ENCODE data around the gene DCAF17.

DCAF17 gene

DNA sequence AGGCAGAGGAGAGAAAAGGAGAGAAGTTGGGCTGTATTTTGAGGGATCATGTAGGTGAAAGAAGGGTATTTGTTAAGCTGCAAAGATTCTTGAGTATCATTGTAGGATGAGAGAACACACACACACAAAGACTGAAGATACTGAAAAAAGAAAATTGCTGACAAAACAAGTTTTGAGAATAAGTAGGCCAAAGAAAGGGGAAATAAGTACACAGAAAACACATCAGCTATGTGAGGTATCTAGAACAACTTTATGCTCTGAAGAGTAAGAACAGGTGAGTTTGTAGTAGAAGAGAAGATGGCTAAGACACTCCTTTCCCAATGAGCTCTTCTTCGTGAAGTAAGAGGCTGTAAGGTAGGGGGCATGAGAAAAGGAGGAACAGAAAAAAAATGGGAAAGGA, 28.5 kb upstream of the DCAF17 start:
- no peaks in the 10 kb centered on the region for H3K9me3 ChIP-seq
- H3K4me1 ChIP-seq (ENCODE audit: control insufficient read depth in 1 of 2, insufficient read depth in 1 of 2, low read depth in 1 of 2, low read length in 1 of 2): peaks cover 0 to 6% of the 10 kb centered on the region in 2 experiments
- no peak overlapping the region for H3K4me3 ChIP-seq (ENCODE audit: low read depth in 1 of 2, low read length in 1 of 2)
- H3K27ac ChIP-seq: no peak overlapping the region
- H3K27me3 ChIP-seq: no peaks in the 10 kb centered on the region
- no peaks in the 10 kb centered on the region for H3K36me3 ChIP-seq
- TF ChIP-seq, protein P1, sequence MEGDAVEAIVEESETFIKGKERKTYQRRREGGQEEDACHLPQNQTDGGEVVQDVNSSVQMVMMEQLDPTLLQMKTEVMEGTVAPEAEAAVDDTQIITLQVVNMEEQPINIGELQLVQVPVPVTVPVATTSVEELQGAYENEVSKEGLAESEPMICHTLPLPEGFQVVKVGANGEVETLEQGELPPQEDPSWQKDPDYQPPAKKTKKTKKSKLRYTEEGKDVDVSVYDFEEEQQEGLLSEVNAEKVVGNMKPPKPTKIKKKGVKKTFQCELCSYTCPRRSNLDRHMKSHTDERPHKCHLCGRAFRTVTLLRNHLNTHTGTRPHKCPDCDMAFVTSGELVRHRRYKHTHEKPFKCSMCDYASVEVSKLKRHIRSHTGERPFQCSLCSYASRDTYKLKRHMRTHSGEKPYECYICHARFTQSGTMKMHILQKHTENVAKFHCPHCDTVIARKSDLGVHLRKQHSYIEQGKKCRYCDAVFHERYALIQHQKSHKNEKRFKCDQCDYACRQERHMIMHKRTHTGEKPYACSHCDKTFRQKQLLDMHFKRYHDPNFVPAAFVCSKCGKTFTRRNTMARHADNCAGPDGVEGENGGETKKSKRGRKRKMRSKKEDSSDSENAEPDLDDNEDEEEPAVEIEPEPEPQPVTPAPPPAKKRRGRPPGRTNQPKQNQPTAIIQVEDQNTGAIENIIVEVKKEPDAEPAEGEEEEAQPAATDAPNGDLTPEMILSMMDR (IDR thresholded peaks at IDR 0.05): no peak

DNA sequence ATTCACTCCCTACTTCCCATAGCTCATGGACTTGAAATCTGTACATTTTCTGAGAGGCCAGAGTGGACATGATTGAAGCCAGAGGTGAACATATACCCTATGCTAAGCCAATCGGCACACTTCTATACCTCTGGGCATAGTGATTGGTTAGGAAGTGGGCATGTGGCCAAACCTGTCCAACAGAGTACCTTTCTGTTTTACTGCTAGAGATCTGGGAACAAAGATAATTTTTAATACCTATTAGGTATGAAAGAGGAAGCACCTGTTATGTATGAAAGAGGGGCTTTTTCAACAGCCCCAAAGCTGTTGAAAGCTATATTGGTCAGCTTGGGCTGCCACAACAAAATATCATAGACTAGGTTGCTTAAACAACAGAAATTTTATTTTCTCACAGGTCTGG, 28.0 kb upstream of the DCAF17 start:
- TF ChIP-seq, protein P1 (IDR thresholded peaks at IDR 0.05): no peak
- no peaks in the 10 kb centered on the region for H3K9me3 ChIP-seq
- no peaks in the 10 kb centered on the region for H3K36me3 ChIP-seq
- no peak overlapping the region for H3K27ac ChIP-seq
- H3K4me1 ChIP-seq (ENCODE audit: control insufficient read depth in 1 of 2, insufficient read depth in 1 of 2, low read depth in 1 of 2, low read length in 1 of 2): peaks cover 0 to 6% of the 10 kb centered on the region in 2 experiments
- no peak overlapping the region for H3K4me3 ChIP-seq (ENCODE audit: low read depth in 1 of 2, low read length in 1 of 2)
- no peaks in the 10 kb centered on the region for H3K27me3 ChIP-seq

DNA sequence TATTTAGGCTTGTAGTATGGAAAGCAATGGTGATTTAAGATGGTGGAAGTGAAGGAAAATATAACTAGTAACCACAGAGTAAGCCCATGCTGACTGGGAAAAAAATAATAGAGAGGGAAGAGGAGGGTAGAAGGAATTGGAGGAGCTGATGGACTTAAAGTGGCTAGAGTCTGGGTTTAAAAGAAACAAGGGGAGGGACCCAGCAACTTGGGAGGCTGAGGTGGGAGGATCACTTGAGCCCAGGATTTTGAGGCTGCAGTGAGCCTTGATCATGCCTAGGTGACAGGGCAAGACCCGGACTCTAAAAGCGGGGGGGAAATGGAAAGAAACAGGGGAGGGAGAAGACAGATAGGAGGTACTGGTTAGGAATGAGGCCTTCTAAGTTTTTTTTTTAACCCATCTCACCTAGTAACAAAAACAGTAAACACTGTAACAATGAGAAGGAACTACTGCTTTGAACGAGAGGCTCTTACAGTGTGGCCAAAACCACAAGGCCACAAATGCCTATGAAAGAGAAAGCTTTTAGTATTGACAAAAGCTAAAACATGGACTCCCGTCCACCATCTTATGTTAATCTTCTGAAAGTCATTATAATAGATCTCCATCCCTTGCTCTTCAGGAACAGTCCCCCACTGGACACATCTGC, 26.9 kb upstream of the DCAF17 start:
- Histone ChIP-seq H3K4me3 (ENCODE audit: low read depth in 1 of 2, low read length in 1 of 2) (no peak overlapping the region), H3K36me3 (no peaks in the 10 kb centered on the region), H3K27ac (no peak overlapping the region), H3K27me3 (no peaks in the 10 kb centered on the region), H3K4me1 (ENCODE audit: control insufficient read depth in 1 of 2, insufficient read depth in 1 of 2, low read depth in 1 of 2, low read length in 1 of 2) (peaks cover 2 to 12% of the 10 kb centered on the region in 2 experiments), H3K9me3 (no peaks in the 10 kb centered on the region)
- TF ChIP-seq, protein P1 (IDR thresholded peaks at IDR 0.05): no peak

DNA sequence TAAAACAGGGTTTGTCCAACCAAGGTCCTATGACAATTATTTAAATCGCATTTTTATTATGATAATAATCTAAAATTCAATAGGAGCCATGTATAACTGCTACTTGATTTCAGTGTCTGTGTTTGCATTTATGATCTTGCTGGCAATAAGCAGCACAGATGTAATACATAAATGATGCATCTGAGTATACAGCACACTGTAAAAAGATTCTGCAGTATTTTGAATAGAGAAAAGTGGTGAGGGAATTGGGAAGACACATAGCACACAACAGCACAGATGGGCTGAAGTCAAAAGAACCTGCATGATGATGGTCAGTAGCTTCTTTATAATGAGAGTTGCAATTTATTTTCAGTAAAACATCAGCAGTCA, 26.4 kb upstream of the DCAF17 start:
- no peak overlapping the region for H3K27ac ChIP-seq
- no peaks in the 10 kb centered on the region for H3K36me3 ChIP-seq
- H3K4me3 ChIP-seq (ENCODE audit: low read depth in 1 of 2, low read length in 1 of 2): no peak overlapping the region
- TF ChIP-seq, protein P1 (IDR thresholded peaks at IDR 0.05): no peak
- peaks cover 3 to 13% of the 10 kb centered on the region in 2 experiments for H3K4me1 ChIP-seq (ENCODE audit: control insufficient read depth in 1 of 2, insufficient read depth in 1 of 2, low read depth in 1 of 2, low read length in 1 of 2)
- H3K9me3 ChIP-seq: no peaks in the 10 kb centered on the region
- H3K27me3 ChIP-seq: no peaks in the 10 kb centered on the region

DNA sequence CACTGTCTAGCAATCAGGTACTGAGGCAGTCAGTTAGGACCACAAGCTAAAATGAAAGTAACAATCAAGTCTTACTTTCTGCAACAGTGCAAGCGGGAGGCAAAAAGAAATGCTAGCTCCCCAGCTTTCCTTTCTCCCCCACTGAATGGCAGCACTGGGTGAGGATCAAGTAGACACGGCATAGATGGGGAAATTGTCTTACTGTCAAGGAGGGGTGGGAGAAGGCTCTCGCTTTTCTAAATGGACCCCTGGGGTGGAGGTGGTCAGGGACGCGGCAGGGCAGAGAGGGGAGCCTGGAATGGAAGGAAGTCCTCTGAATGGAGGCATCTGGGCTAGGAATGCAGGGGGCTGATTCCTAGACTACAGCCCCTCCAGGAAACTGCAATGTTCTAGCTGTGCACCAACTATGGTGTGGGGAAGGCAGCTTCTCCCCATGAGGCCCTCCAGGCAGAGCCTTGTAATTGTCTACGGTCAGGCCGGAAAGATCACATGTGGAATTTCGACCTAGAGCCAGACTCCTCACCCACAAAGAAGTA, 24.5 kb upstream of the DCAF17 start:
- H3K27me3 ChIP-seq: no peaks in the 10 kb centered on the region
- no peaks in the 10 kb centered on the region for H3K9me3 ChIP-seq
- TF ChIP-seq, protein P1 (IDR thresholded peaks at IDR 0.05): no peak
- H3K27ac ChIP-seq: no peak overlapping the region
- peaks cover 3 to 13% of the 10 kb centered on the region in 2 experiments for H3K4me1 ChIP-seq (ENCODE audit: control insufficient read depth in 1 of 2, insufficient read depth in 1 of 2, low read depth in 1 of 2, low read length in 1 of 2)
- no peak overlapping the region for H3K4me3 ChIP-seq (ENCODE audit: low read depth in 1 of 2, low read length in 1 of 2)
- no peaks in the 10 kb centered on the region for H3K36me3 ChIP-seq

All from neutrophil (primary cell).